IPS-NIHi11 (cell line): Measurements from ENCODE around the gene BORA.
A peak's percentile ranks its signal among the peaks of the same experiment; 100 is the strongest.
"Not testable (repeated sequence)": the region's sequence is repeated elsewhere in the genome, so short reads cannot be mapped to it uniquely, and the experiment has no call there.

ENCODE experiments used
- DNase-seq: peaks from one replicate; pipeline ENCODE4 v3.0.0; 2012; ENCODE audit warnings: mixed read lengths, low spot score

BORA gene

DNA sequence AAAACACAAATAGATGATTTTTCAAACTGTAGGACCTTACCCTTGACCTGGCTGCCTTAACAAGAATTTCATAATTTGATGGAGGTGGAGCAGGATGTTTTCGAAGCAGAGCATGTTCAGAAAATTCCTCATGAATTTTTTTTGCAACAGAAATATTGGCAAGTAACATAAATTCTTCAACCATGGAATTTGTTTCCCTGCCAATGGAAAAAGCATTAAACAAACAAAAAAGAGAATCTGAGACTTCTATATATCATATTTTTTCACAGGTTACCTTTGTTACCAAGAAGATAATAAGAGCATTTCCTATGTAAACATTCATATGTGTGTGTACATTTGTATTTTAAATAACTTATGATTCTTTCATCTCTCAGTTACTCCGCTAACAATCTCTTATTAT lies 35.7 kb downstream of the BORA start:
- DNase-seq: no peak

DNA sequence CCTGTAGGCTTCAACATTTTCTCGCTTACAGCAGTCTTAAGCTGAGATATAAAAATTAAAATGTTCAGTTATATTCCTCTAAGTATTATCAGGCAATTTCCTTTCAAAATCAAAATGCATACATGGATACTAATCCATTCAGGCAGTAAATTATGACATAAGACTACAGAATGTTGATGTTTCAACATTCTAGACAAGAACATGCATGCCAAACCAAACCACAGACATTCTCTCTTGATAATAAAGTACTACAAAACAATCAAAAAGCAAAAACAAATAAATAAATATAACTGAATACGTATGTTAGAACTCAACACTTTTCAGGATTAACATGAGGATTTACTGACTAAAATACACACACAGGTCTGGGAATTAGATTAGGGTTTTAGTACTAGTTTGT lies 46.3 kb downstream of the BORA start:
- DNase-seq: no peak

DNA sequence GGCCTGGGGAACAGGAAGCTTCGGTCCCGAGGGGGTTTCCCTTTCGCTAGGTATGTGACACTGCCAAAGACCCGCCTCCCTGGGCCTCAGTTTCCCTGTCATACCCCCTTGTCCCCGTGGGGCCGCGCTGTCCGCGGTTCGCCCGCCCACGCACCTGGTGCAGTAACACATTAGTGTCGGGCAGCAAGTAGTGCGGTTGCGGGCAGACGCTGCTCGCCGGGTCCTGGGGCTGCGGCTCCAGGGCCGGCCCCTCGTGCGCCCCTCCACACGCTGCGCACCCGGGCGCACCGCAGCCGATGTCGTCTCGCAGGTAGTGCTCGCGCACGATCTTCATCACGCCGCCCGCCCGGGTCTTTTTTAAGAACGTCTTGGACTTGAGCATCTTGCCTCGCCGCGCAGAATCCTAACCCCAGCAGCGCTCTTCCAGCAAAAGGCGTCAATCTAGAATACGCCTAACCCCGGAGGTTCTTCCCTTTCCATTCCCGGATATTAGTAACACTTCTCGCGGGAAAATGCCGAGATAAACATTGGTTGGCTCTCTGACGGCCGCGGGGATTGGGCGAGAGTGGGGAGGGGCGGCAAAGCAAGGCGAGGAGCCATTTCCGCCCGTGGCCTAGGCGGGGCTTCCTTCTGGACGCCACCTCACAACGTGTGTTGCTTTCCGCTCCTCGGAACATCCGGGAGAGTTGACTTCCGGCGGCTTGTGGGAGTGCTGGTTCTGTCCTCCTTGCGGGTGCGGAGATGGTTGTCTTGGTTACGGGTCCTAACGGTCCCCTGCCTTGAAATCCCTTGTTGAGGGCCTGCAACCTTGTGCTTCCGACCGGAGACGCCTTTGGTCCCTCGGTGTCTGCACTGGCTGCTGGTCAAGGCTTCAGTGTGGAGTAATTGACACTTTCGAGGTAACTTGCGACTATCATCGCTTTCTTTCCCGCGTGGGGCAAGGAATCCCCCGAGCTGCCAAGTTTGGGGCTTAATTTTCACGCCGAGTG lies 54.0 kb downstream of the BORA start, which contains the start of the genes DIS3 and PIBF1:
DIS3 (minus strand) TSS at position 450 of the 989 bp plus-strand sequence; CDS start at position 382, 68 bp downstream.
PIBF1 (plus strand) TSS at position 683 of the 989 bp plus-strand sequence. CDS start 1,337 bp downstream, outside the sequence.
- DNase-seq: peak; percentile 97

DNA sequence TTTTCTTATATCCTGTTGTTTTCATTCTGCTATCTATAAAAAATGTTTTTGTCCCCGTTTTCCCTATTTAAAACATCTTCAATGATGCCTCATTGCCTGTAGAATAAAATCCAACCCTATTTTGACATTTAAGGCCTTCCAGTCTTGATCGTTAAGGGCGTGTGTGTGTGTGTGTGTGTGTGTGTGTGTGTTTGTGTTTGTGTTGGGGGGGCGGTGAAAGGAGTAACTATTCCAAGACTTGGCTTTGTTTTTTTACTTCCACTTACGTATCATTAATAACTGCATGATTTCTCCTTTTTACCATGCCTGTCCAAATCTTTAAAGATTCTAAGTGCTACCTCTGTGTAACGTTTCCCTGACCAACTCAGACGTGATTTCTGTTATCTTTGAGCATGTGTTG lies 55.0 kb downstream of the BORA start:
- DNase-seq: no peak

DNA sequence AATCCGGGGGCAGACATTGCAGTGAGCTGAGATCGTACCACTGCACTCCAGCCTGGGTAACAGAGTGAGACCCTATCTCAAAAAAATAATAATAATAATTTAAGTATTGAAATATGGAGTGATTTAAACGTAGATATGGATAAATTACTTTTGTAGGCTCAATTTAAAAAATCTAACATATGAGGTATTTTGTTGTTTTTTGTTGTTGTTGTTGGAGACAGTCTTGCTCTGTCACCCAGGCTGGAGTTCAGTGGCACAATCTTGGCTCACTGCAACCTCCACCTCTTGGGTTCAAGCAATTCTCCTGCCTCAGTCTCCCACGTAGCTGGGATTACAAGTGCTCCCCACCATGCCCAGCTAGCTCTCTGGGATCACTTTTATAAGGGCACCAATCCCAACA lies 57.0 kb downstream of the BORA start:
- not testable (repeated sequence) for DNase-seq

DNA sequence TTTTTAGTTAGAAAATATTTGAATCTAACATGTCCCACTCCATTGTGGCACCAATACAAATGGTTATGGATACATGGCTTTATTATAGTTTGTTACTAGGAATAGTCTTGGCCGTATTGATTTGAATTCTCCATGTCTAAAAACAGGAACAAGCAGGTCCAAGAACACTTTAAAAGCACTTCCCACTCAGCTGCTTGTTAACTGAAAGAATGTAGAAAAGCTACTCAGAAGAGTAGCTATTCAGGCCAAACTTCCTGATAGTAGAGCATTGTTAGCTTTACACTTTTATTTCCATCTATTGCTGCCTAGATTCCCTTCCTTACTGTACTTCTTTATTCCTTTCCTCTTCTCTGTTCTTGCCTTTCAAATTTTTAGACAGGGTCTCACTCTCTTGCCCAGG lies 61.1 kb downstream of the BORA start:
- no peak for DNase-seq

DNA sequence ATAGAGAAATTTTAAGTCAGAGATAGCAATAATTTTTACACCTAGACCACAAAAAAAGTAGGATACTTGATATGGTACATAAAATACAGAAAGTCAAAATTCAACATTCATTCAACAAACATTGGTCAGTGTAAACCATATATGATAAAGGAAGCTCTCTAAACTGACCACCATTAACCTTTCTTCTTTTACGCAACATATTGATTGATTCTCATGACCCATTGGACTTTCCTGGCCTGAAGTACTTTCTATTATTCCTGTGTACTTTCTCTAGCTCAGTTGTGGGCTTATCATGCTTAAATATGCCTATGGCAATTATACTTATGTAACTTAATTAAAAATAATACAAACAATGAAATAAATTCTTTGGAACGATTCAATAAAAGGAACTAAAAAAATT lies 64.9 kb downstream of the BORA start:
- no peak for DNase-seq

DNA sequence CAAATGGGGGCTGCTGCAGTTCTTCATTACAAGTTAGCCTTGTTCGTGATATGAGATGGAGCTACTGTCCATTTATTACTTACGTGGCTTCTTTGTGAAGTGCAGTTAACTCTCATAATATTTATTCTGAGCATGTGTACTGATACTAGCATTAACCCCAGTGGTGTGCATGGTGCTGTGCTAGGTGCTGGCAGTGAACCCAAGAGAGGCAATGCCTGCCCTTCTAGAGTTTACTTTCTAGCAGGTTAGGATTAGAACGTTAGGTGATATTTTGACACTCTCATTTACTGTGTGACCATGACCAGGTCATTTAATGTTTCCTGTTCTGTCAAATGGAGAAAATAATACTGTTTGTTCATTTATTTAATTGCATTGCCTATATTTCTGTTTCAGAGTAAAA lies 71.1 kb downstream of the BORA start:
- DNase-seq: no peak

DNA sequence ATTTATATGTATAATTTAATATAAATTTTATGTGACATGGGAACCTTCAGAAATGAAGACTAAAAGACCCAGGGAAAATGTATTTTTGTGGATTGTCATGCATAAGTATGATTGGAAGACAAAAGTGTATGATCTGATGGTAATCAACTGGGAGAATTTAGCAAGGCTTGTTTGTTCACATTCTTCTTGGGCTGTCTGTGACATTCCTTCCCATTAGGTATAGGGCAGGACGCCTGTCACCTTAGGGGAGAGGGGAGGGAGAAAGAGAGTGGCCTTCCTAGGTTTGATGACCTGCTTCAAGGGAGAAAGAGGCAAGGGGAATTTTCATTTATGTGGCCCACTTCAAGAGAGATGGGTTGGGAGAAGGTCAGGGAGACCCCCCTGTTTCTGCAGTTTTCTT lies 76.6 kb downstream of the BORA start:
- no peak for DNase-seq
